Left ventricle myocardium inferior (tissue), 1 donor: ENCODE results near the gene GALM. TPM values are rescaled to one million over a fixed set of nuclear protein-coding genes. Genes with fewer than 3 reads are reported as not detected.
A peak's percentile ranks its signal among the peaks of the same experiment; 100 is the strongest.
"Not testable (repeated sequence)": the region's sequence is repeated elsewhere in the genome, so short reads cannot be mapped to it uniquely, and the experiment has no call there.

Experiments
- DNase-seq: peaks from one replicate; pipeline ENCODE4 v3.0.0-alpha.2; 2020
- H3K27ac ChIP-seq: fragments of 200-600 bp; replicated peaks from 2 replicates; pipeline ENCODE4 v1.8.0; 2021
- H3K27me3 ChIP-seq: fragments of 200-600 bp; 2 replicates; pipeline ENCODE4 v1.8.0; 2021; ENCODE audit warnings: low read depth
- H3K36me3 ChIP-seq: fragments of 200-600 bp; 2 replicates; pipeline ENCODE4 v1.8.0; 2021
- H3K4me1 ChIP-seq: fragments of 200-600 bp; 2 replicates; pipeline ENCODE4 v1.8.0; 2021
- H3K4me3 ChIP-seq: fragments of 200-600 bp; 2 replicates; pipeline ENCODE4 v1.8.0; 2021; ENCODE audit warnings: mild to moderate bottlenecking, moderate library complexity
- H3K9me3 ChIP-seq: fragments of 200-600 bp; replicated peaks from 2 replicates; pipeline ENCODE4 v1.8.0; 2021
- intact Hi-C: fragments of 100-400 bp; cut with micrococcal nuclease; formaldehyde crosslinking; loops from one replicate; pipeline ENCODE4 v1.11.0; 2022
- total RNA-seq: library from RNA; stranded (reverse); fragmentation: NEBNext Ultra II Directional; extraction: Animal tissue kit (Norgen Biotek cat#: 25700); gene quantifications from one replicate; pipeline ENCODE4 v1.2.1, GENCODE V29; 2021
- TF ChIP-seq, protein P1 (sequence below): fragments of 200-600 bp; IDR thresholded peaks from 2 replicates; pipeline ENCODE4 v1.8.0; 2021; ENCODE audit warnings: antibody characterized with exemption, mild to moderate bottlenecking, borderline replicate concordance
- donor health status: DM: no; HTN: yes; CAD: no; lungs with severe emphysema.

Gene GALM
- total RNA-seq, 1 donor from 2014 or later, result 14.4 TPM

DNA sequence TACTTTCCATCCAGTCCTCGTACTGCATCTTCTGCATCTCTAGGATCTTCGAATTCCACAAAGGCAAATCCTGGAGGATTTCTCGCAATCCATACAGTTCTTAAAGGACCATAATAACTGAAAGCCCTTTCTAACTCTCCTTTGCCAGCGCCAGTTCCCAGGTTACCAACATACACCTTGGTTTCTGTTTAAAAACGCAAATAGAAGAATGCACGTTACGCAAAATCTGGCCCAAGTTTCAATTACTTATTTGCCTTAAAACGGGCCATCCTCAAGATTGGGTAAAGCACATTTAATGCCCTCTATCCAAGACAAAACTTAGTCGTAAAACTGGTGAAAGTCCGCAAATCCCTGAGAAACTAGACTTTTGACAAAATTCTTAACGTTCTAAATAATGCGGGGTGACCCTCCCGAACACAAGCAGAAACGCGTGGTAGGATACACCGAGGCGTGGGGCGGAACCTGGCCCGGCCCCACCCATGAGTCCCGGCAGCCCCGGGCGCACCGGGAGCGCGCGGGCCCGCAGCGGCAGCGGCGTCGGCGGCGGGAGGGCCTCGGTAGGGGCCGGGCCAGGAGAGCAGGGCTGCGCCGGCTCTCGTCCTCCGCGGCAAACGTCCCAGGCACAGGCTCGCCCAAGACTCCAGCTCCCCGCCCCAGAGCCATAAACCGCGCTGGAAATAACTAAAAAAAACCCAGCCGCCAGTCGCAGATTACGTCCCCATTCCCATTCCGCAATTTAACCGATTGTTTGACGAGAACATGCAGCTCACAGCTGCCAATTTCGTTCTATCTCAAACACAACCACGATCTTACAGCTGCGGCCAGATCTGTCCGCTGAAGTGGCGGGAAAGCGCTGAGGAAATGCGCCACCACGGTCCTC lies 84.3 kb downstream of the GALM start:
- intact Hi-C loops, result no loop called here

DNA sequence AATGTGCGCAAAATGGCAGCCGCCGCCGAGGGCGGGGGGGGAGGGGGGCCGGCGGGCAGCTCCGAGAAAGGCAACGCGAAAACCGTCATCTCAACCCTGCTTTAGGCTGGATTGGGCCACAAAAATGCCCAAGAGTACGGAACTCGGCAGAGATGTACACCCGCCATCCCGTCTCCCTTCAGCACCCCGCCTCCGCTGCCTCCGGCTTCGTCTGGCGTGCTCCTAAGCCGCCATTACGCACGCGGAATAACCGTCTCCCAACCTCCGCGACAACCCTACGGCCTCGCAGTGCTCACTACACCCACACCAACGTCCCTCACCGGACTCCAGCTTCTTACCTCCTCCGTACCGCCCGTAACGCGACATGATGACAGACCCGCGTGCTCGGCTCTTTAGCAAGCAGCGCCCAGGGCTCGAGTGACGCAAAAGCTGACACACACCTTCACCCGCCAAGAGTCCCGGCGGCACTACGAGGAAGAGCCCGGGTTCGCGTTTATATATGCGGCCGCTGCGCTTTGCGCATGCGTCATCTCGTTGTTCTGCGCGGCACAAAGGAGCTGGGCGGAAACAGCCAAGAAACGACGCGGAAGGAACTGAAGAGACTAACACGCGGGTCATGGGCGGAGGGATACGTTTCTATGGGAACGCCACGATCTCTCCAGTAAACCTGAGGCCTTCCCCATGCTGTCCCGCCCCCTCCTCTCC lies 85.1 kb downstream of the GALM start, which contains the start of gene SRSF7:
Gene SRSF7, minus strand, starts transcription at position 471 of the 705 bp plus-strand sequence. Its CDS starts 105 bp downstream, at position 366.
- Histone ChIP-seq H3K27ac (peak within 1 kb of the TSS; percentile 99), H3K4me3 (peak within 1 kb of the TSS; percentile 97), H3K4me1 (peaks cover 56% of the 10 kb centered on the region), H3K36me3 (peaks cover 37% of the 10 kb centered on the region), H3K9me3 (no peaks in the 10 kb centered on the region), H3K27me3 (no peaks in the 10 kb centered on the region)
- intact Hi-C loops, result no loop called here
- DNase-seq, result peak; percentile 96
- TF ChIP-seq, protein P1, sequence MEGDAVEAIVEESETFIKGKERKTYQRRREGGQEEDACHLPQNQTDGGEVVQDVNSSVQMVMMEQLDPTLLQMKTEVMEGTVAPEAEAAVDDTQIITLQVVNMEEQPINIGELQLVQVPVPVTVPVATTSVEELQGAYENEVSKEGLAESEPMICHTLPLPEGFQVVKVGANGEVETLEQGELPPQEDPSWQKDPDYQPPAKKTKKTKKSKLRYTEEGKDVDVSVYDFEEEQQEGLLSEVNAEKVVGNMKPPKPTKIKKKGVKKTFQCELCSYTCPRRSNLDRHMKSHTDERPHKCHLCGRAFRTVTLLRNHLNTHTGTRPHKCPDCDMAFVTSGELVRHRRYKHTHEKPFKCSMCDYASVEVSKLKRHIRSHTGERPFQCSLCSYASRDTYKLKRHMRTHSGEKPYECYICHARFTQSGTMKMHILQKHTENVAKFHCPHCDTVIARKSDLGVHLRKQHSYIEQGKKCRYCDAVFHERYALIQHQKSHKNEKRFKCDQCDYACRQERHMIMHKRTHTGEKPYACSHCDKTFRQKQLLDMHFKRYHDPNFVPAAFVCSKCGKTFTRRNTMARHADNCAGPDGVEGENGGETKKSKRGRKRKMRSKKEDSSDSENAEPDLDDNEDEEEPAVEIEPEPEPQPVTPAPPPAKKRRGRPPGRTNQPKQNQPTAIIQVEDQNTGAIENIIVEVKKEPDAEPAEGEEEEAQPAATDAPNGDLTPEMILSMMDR, result no peak

More for the DNA sequence above, 84.3 kb downstream of the GALM start:
- TF ChIP-seq, protein P1, result no peak
- Histone ChIP-seq H3K36me3 (peaks cover 45% of the 10 kb centered on the region), H3K4me1 (peaks cover 64% of the 10 kb centered on the region), H3K4me3 (peak overlapping the region; percentile 97), H3K27ac (peak overlapping the region; percentile 99), H3K9me3 (no peaks in the 10 kb centered on the region), H3K27me3 (no peaks in the 10 kb centered on the region)
- DNase-seq, result peak; percentile 59

DNA sequence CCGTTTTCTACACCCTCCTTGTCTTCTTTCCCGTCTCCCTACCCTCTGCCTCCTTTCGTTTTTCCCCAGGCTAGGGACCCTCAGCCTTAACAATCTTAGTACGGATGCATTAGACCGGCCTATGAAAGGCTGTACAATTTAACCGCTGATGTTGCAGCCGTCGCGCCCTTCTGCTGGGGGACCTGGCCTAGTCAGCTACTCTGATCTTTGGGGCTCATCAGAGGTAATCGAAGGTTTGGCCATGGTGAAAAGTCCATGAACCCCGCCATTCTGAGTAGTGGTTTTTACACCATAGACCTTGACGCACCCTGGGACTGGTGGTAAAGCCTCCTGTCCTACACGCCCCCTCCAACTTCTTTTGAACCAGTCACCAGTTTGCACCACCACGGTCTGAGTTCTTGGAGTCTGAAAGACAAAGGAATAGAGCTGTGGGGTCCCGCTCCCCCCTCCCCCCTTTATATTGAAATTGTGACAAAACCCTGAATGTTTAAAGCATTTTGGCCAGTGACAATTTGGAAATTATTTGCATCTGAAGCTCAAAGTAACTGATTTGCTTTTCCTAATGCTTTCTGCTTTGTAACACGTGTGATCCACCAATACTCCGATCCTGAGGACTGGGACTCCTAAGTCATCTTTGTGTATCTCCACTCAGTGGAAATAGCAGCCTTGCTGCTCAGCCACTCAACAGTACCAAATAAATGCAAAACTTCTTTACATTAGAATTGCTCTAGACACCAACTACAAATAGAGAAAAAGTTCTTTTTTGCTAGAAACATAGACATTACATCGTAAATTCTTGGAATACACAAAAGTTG lies 85.9 kb downstream of the GALM start:
- Histone ChIP-seq H3K27me3 (no peaks in the 10 kb centered on the region), H3K4me1 (peaks cover 49% of the 10 kb centered on the region), H3K36me3 (peaks cover 30% of the 10 kb centered on the region), H3K9me3 (no peaks in the 10 kb centered on the region), H3K27ac (peak overlapping the region; percentile 99), H3K4me3 (peak overlapping the region; percentile 97)
- intact Hi-C loops, result no loop called here
- DNase-seq, result no peak
- TF ChIP-seq, protein P1, result no peak

DNA sequence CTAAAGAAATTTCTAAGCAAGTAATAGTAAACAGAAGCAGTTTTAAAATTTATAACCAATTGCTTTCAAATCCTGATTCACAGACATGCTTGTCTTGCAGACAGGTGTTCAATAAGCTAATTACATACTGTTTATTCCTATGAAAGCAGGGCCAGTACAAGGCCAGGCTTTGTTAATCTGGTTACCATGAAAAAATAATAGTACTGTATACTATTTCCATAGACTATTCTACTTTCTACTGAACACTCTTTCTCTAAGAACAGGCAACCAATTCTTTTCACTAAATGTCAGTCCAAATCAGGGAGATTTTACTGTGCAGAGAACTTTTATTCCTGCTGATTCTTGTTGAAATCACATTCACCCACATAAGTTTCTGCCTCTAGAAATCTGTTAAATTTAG lies 88.1 kb downstream of the GALM start:
- TF ChIP-seq, protein P1, result no peak
- no peaks in the 10 kb centered on the region for H3K27me3 ChIP-seq
- no peak overlapping the region for H3K27ac ChIP-seq
- DNase-seq, result no peak
- peaks cover 26% of the 10 kb centered on the region for H3K4me1 ChIP-seq
- intact Hi-C loops, result no loop called here
- peaks cover 7% of the 10 kb centered on the region for H3K36me3 ChIP-seq
- peak overlapping the region; percentile 42 for H3K4me3 ChIP-seq
- no peaks in the 10 kb centered on the region for H3K9me3 ChIP-seq

DNA sequence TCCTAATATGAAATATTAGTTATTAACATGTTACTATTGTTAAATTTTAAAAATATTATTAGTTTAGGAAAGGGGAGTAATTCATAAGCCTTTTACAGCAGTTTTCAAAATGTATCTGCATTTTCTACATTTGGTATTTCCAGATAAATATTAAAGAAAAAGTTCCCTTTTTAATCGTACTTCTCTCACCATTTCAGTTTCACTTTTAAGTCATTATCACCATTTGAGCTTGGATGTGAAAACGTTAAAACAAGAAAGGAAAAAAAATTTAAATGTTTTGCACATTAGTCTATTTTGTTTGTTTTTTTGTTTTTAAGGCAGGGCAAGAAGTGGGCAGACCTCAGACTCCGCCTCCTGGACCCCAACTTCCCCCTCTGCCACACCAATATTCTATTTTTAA lies 88.6 kb downstream of the GALM start:
- Histone ChIP-seq H3K27me3 (no peaks in the 10 kb centered on the region), H3K9me3 (no peaks in the 10 kb centered on the region), H3K27ac (no peak overlapping the region), H3K4me1 (peaks cover 22% of the 10 kb centered on the region), H3K36me3 (peaks cover 3% of the 10 kb centered on the region), H3K4me3 (peak overlapping the region; percentile 42)
- intact Hi-C loops, result no loop called here
- DNase-seq, result no peak
- TF ChIP-seq, protein P1, result no peak

DNA sequence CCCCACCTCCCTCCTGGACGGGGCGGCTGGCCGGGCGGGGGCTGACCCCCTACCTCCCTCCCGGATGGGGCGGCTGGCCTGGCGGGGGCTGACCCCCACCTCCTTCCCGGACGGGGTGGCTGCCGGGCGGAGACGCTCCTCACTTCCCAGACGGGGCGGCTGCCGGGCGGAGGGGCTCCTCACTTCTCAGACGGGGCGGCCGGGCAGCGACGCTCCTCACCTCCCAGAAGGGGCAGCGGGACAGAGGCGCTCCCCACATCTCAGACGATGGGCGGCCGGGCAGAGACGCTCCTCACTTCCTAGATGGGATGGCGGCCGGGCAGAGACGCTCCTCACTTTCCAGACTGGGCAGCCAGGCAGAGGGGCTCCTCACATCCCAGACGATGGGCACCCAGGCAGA lies 90.0 kb downstream of the GALM start:
- DNase-seq, H3K27me3 ChIP-seq, H3K27ac ChIP-seq, intact Hi-C loops, H3K4me3 ChIP-seq, H3K36me3 ChIP-seq, H3K9me3 ChIP-seq, H3K4me1 ChIP-seq: not testable (repeated sequence)
